Neural crest cell (in vitro differentiated cells): ENCODE results near the gene GPAT3. TPM values are rescaled to one million over a fixed set of nuclear protein-coding genes. Genes with fewer than 3 reads are reported as not detected.

Source experiments
- DNase-seq: peaks from one replicate; pipeline ENCODE4 v3.0.0; 2021; ENCODE audit warnings: low read depth, mixed read lengths, low spot score
- H3K27ac Mint-ChIP-seq: one replicate; pipeline ENCODE4 v1.8.0; 2021; ENCODE audit warnings: mild to moderate bottlenecking, mixed read lengths; ENCODE audit not compliant: unreplicated experiment
- H3K27me3 Mint-ChIP-seq: 2 replicates; pipeline ENCODE4 v1.8.0; 2021; ENCODE audit warnings: low read depth, mild to moderate bottlenecking, mixed read lengths
- H3K36me3 Mint-ChIP-seq: 2 replicates; pipeline ENCODE4 v1.8.0; 2021; ENCODE audit warnings: low read depth, mild to moderate bottlenecking, mixed read lengths
- H3K4me1 Mint-ChIP-seq: 2 replicates; pipeline ENCODE4 v1.8.0; 2021; ENCODE audit warnings: mixed read lengths
- H3K4me3 Mint-ChIP-seq: one replicate; pipeline ENCODE4 v1.8.0; 2021; ENCODE audit warnings: mild to moderate bottlenecking, mixed read lengths
- H3K9me3 Mint-ChIP-seq: 2 replicates; pipeline ENCODE4 v1.8.0; 2021; ENCODE audit warnings: mixed read lengths
- CTCF ChIP-seq: fragments of 200-600 bp; sonication (generic); conservative IDR thresholded peaks from 2 replicates; pipeline ENCODE4 v1.5.0; 2021; ENCODE audit warnings: antibody characterized with exemption, mild to moderate bottlenecking
- total RNA-seq: library from RNA; stranded (reverse); gene quantifications from 2 replicates; pipeline ENCODE4 v1.2.1, GENCODE V29; 2021

GPAT3 gene
- total RNA-seq, 1 donor from 2014 or later = not detected

GRCh38 chr4:83556006-83556707 lies 20.2 kb downstream of the GPAT3 start:
- DNase-seq = no peak
- Mint-ChIP-seq H3K27ac (no peak overlapping the region), H3K4me3 (no peak overlapping the region), H3K4me1 (peaks cover 13% of the 10 kb centered on the region), H3K9me3 (no peaks in the 10 kb centered on the region), H3K36me3 (no peaks in the 10 kb centered on the region), H3K27me3 (no peaks in the 10 kb centered on the region)
- TF ChIP-seq CTCF = no peak

GRCh38 chr4:83556816-83557215 lies 20.9 kb downstream of the GPAT3 start:
- no peaks in the 10 kb centered on the region for H3K36me3 Mint-ChIP-seq
- H3K27ac Mint-ChIP-seq = no peak overlapping the region
- no peak for TF ChIP-seq CTCF
- H3K4me1 Mint-ChIP-seq = peaks cover 13% of the 10 kb centered on the region
- no peak overlapping the region for H3K4me3 Mint-ChIP-seq
- H3K27me3 Mint-ChIP-seq = no peaks in the 10 kb centered on the region
- H3K9me3 Mint-ChIP-seq = no peaks in the 10 kb centered on the region
- no peak for DNase-seq

GRCh38 chr4:83558059-83558653 lies 22.2 kb downstream of the GPAT3 start:
- H3K4me3 Mint-ChIP-seq = no peak overlapping the region
- H3K9me3 Mint-ChIP-seq = no peaks in the 10 kb centered on the region
- TF ChIP-seq CTCF = no peak
- H3K4me1 Mint-ChIP-seq = peaks cover 1% of the 10 kb centered on the region
- H3K27ac Mint-ChIP-seq = no peak overlapping the region
- H3K36me3 Mint-ChIP-seq = no peaks in the 10 kb centered on the region
- no peaks in the 10 kb centered on the region for H3K27me3 Mint-ChIP-seq
- DNase-seq = no peak

- H3K4me1 Mint-ChIP-seq = no peaks in the 10 kb centered on the region
- no peaks in the 10 kb centered on the region for H3K9me3 Mint-ChIP-seq
- H3K4me3 Mint-ChIP-seq = no peak overlapping the region
- H3K27ac Mint-ChIP-seq = no peak overlapping the region
- no peaks in the 10 kb centered on the region for H3K36me3 Mint-ChIP-seq
- H3K27me3 Mint-ChIP-seq = no peaks in the 10 kb centered on the region
- no peak for DNase-seq
- no peak for TF ChIP-seq CTCF
These were observed 22.8 kb downstream of the GPAT3 start for GRCh38 chr4:83558680-83559079.

- no peak overlapping the region for H3K27ac Mint-ChIP-seq
- DNase-seq = no peak
- no peaks in the 10 kb centered on the region for H3K4me1 Mint-ChIP-seq
- H3K9me3 Mint-ChIP-seq = no peaks in the 10 kb centered on the region
- no peaks in the 10 kb centered on the region for H3K36me3 Mint-ChIP-seq
- H3K27me3 Mint-ChIP-seq = no peaks in the 10 kb centered on the region
- H3K4me3 Mint-ChIP-seq = no peak overlapping the region
- TF ChIP-seq CTCF = no peak
These were observed 24.6 kb downstream of the GPAT3 start for GRCh38 chr4:83560523-83560922.
